ENCODE data around the gene WNT7B.

GRCh38 chr22:45896153-45896951 is 80.6 kb downstream of the WNT7B start:
- TF ChIP-seq ARNTL (CRISPR knock-in tag; IDR thresholded peaks at IDR 0.05; ENCODE audit: borderline replicate concordance, low read depth) (no peak), RARB (CRISPR knock-in tag; IDR thresholded peaks at IDR 0.05) (no peak), TOX (CRISPR knock-in tag; IDR thresholded peaks at IDR 0.05; ENCODE audit: borderline replicate concordance) (no peak), ZNF565 (CRISPR knock-in tag; conservative IDR thresholded peaks at IDR 0.05; ENCODE audit: low read depth) (no peak), OSR1 (CRISPR knock-in tag; IDR thresholded peaks at IDR 0.05) (no peak), ZNF8 (CRISPR knock-in tag; IDR thresholded peaks at IDR 0.05) (no peak), SNAI2 (CRISPR knock-in tag; IDR thresholded peaks at IDR 0.05) (no peak), CREB5 (CRISPR knock-in tag; IDR thresholded peaks at IDR 0.05; ENCODE audit: low read depth) (no peak), ZFP3 (CRISPR knock-in tag; IDR thresholded peaks at IDR 0.05) (no peak), ESRRG (CRISPR knock-in tag; IDR thresholded peaks at IDR 0.05) (no peak)
- TF ChIP-seq, protein P1, sequence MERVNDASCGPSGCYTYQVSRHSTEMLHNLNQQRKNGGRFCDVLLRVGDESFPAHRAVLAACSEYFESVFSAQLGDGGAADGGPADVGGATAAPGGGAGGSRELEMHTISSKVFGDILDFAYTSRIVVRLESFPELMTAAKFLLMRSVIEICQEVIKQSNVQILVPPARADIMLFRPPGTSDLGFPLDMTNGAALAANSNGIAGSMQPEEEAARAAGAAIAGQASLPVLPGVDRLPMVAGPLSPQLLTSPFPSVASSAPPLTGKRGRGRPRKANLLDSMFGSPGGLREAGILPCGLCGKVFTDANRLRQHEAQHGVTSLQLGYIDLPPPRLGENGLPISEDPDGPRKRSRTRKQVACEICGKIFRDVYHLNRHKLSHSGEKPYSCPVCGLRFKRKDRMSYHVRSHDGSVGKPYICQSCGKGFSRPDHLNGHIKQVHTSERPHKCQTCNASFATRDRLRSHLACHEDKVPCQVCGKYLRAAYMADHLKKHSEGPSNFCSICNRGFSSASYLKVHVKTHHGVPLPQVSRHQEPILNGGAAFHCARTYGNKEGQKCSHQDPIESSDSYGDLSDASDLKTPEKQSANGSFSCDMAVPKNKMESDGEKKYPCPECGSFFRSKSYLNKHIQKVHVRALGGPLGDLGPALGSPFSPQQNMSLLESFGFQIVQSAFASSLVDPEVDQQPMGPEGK (CRISPR knock-in tag; IDR thresholded peaks at IDR 0.05; ENCODE audit: borderline replicate concordance) = no peak
